Measurements from ENCODE around the gene PNPLA7. TPM values are rescaled to one million over a fixed set of nuclear protein-coding genes. Genes with fewer than 3 reads are reported as not detected.

Gene PNPLA7
- total RNA-seq, 1 donor from 2014 or later: 7.2 TPM

GRCh38 chr9:137476856-137477255 lies 73.3 kb downstream of the PNPLA7 start:
- TF ChIP-seq CTCF (IDR thresholded peaks at IDR 0.05): no peak
- H3K36me3 Mint-ChIP-seq (ENCODE audit: unreplicated experiment): peaks cover 10% of the 10 kb centered on the region
- H3K27ac Mint-ChIP-seq (ENCODE audit: unreplicated experiment): no peak overlapping the region
- DNase-seq (ENCODE audit: extremely low spot score, unreplicated experiment): no peak
- H3K4me1 Mint-ChIP-seq (ENCODE audit: unreplicated experiment): peaks cover 28% of the 10 kb centered on the region
- H3K27me3 Mint-ChIP-seq (ENCODE audit: unreplicated experiment): no peaks in the 10 kb centered on the region
- H3K4me3 Mint-ChIP-seq (ENCODE audit: unreplicated experiment): no peak overlapping the region
- peaks cover 13% of the 10 kb centered on the region for H3K9me3 Mint-ChIP-seq (ENCODE audit: unreplicated experiment)

DNA sequence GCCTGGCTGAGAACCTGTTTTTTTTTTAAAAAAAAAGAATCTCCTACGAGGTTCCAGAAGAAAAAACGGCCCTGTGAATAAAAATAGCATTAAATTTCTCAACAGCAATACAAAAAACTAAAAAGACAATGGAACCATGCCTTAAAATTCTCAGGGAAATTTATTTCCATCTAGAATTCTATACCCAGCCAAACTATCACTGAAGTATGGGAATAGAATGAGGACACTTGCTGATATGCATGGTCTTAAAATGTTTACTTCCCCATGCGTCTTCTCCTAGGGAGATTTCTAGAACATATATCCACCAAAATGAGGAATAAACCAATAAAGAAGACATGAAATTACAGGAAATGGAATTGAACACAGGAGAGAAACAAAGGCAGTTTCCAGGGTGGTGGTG lies 74.5 kb downstream of the PNPLA7 start:
- peaks cover 13% of the 10 kb centered on the region for H3K9me3 Mint-ChIP-seq (ENCODE audit: unreplicated experiment)
- peaks cover 2% of the 10 kb centered on the region for H3K27me3 Mint-ChIP-seq (ENCODE audit: unreplicated experiment)
- peaks cover 10% of the 10 kb centered on the region for H3K36me3 Mint-ChIP-seq (ENCODE audit: unreplicated experiment)

GRCh38 chr9:137474271-137474670 lies 75.9 kb downstream of the PNPLA7 start:
- TF ChIP-seq CTCF (IDR thresholded peaks at IDR 0.05): no peak
- peaks cover 8% of the 10 kb centered on the region for H3K27me3 Mint-ChIP-seq (ENCODE audit: unreplicated experiment)
- peaks cover 10% of the 10 kb centered on the region for H3K36me3 Mint-ChIP-seq (ENCODE audit: unreplicated experiment)

More for the DNA sequence above, 74.5 kb downstream of the PNPLA7 start:
- DNase-seq (ENCODE audit: extremely low spot score, unreplicated experiment): no peak
- Mint-ChIP-seq H3K4me3 (ENCODE audit: unreplicated experiment) (no peak overlapping the region), H3K4me1 (ENCODE audit: unreplicated experiment) (peaks cover 20% of the 10 kb centered on the region), H3K27ac (ENCODE audit: unreplicated experiment) (no peak overlapping the region)
- no peak for TF ChIP-seq CTCF (IDR thresholded peaks at IDR 0.05)

DNA sequence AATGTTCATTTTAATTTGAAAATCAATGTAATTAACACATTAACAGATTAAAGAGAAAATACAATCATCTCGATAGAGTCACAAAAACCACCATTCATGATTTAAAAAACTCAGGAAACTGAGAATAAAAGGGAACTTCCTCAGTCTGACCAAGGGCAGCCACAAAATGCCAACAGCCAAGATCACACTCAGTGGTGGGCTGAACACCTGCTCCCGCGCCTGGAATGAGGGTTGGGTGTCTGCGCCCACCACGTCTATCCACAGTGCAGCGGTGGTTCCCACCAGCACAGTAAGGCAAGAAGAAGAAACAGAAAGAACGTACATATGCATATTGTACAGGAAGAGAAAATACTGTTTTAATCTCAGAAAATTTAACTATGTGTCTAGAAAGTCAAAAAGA lies 79.4 kb downstream of the PNPLA7 start:
- peaks cover 7% of the 10 kb centered on the region for H3K9me3 Mint-ChIP-seq (ENCODE audit: unreplicated experiment)
- H3K4me3 Mint-ChIP-seq (ENCODE audit: unreplicated experiment): no peak overlapping the region
- peaks cover 5% of the 10 kb centered on the region for H3K36me3 Mint-ChIP-seq (ENCODE audit: unreplicated experiment)
- H3K4me1 Mint-ChIP-seq (ENCODE audit: unreplicated experiment): no peaks in the 10 kb centered on the region
- no peak for TF ChIP-seq CTCF (IDR thresholded peaks at IDR 0.05)
- peaks cover 14% of the 10 kb centered on the region for H3K27me3 Mint-ChIP-seq (ENCODE audit: unreplicated experiment)
- no peak overlapping the region for H3K27ac Mint-ChIP-seq (ENCODE audit: unreplicated experiment)
- DNase-seq (ENCODE audit: extremely low spot score, unreplicated experiment): no peak

More at GRCh38 chr9:137474271-137474670, 75.9 kb downstream of the PNPLA7 start:
- Mint-ChIP-seq H3K4me3 (ENCODE audit: unreplicated experiment) (no peak overlapping the region), H3K4me1 (ENCODE audit: unreplicated experiment) (peaks cover 8% of the 10 kb centered on the region), H3K9me3 (ENCODE audit: unreplicated experiment) (peaks cover 13% of the 10 kb centered on the region), H3K27ac (ENCODE audit: unreplicated experiment) (no peak overlapping the region)
- no peak for DNase-seq (ENCODE audit: extremely low spot score, unreplicated experiment)

DNA sequence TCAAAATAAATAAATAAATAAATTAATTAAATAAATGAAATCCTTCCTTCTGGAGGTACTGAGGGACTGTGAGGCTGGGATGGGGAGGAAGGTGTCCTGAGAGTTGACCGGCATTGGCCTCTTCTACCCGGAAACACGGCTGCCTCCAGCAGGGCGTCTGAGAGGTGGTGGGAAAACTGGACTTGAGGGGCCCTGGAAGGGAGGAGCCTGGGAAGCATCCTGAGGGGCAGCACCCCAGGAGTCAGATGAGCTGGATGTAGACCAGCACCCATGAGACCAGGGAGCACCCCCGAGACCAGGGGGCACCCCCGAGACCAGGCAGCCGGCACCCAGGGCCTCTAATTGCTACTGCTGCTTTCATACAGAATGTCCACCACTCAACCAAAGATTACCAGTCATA lies 82.3 kb downstream of the PNPLA7 start:
- no peak overlapping the region for H3K27ac Mint-ChIP-seq (ENCODE audit: unreplicated experiment)
- no peak for TF ChIP-seq CTCF (IDR thresholded peaks at IDR 0.05)
- peaks cover 14% of the 10 kb centered on the region for H3K27me3 Mint-ChIP-seq (ENCODE audit: unreplicated experiment)
- DNase-seq (ENCODE audit: extremely low spot score, unreplicated experiment): no peak
- H3K4me3 Mint-ChIP-seq (ENCODE audit: unreplicated experiment): no peak overlapping the region
- no peaks in the 10 kb centered on the region for H3K9me3 Mint-ChIP-seq (ENCODE audit: unreplicated experiment)
- no peaks in the 10 kb centered on the region for H3K36me3 Mint-ChIP-seq (ENCODE audit: unreplicated experiment)
- no peaks in the 10 kb centered on the region for H3K4me1 Mint-ChIP-seq (ENCODE audit: unreplicated experiment)
